ENCODE data around the gene PRKG2. TPM values are rescaled to one million over a fixed set of nuclear protein-coding genes. Genes with fewer than 3 reads are reported as not detected.

PRKG2 gene
- total and polyA plus RNA-seq, 4 donors = 0.03 to 0.14 (median 0.08) TPM; not detected in 1

DNA sequence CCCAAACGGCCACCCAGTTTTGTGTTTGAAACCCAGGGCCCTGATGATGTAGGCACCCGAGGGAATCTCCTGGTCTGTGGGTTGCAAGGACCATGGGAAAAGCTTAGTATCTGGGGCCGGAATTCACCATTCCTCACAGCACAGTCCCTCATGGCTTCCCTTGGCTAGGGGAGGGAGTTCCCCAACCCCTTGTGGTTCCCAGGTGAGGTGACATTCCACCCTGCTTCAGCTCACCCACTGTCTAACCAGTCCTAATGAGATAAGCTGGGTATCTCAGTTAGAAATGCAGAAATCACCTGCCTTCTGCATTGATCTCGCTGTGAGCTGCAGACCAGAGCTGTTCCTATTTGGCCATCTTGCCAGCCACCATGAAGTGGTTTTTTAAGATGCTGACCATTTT, 84.0 kb downstream of the PRKG2 start:
- no peaks in the 10 kb centered on the region for H3K36me3 ChIP-seq (ENCODE audit: control insufficient read depth in 4 of 4, insufficient read depth in 3 of 4, low read depth in 1 of 4, low read length in 3 of 4)
- H3K4me1 ChIP-seq (ENCODE audit: control insufficient read depth in 4 of 4, insufficient read depth in 4 of 4, low read length in 3 of 4) = no peaks in the 10 kb centered on the region
- H3K4me3 ChIP-seq (ENCODE audit: low read depth in 1 of 3, low read length in 3 of 3) = no peak overlapping the region
- H3K27me3 ChIP-seq (ENCODE audit: control insufficient read depth in 4 of 4, insufficient read depth in 4 of 4, low read length in 3 of 4) = no peaks in the 10 kb centered on the region
- WGBS = 73% methylated on average over 4 of the region's 4 CpGs
- no peak overlapping the region for H3K27ac ChIP-seq (ENCODE audit: low read depth in 1 of 2, low read length in 2 of 2)
- no peak for DNase-seq (ENCODE audit: low spot score)
- H3K9me3 ChIP-seq (ENCODE audit: control insufficient read depth in 4 of 4, low read length in 3 of 4) = no peaks in the 10 kb centered on the region
- H3K9ac ChIP-seq (ENCODE audit: low read depth in 1 of 2, low read length in 2 of 2) = no peak overlapping the region
- TF ChIP-seq, protein P1, sequence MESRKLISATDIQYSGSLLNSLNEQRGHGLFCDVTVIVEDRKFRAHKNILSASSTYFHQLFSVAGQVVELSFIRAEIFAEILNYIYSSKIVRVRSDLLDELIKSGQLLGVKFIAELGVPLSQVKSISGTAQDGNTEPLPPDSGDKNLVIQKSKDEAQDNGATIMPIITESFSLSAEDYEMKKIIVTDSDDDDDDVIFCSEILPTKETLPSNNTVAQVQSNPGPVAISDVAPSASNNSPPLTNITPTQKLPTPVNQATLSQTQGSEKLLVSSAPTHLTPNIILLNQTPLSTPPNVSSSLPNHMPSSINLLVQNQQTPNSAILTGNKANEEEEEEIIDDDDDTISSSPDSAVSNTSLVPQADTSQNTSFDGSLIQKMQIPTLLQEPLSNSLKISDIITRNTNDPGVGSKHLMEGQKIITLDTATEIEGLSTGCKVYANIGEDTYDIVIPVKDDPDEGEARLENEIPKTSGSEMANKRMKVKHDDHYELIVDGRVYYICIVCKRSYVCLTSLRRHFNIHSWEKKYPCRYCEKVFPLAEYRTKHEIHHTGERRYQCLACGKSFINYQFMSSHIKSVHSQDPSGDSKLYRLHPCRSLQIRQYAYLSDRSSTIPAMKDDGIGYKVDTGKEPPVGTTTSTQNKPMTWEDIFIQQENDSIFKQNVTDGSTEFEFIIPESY (IDR thresholded peaks at IDR 0.05) = no peak
- no peak for TF ChIP-seq TAF1 (conservative IDR thresholded peaks at IDR 0.05)
- TF ChIP-seq RXRA (IDR thresholded peaks at IDR 0.05) = no peak
- no peak for TF ChIP-seq NR2F2 (IDR thresholded peaks at IDR 0.05)
- no peak for TF ChIP-seq JUND (IDR thresholded peaks at IDR 0.05)
- TF ChIP-seq, protein P2, sequence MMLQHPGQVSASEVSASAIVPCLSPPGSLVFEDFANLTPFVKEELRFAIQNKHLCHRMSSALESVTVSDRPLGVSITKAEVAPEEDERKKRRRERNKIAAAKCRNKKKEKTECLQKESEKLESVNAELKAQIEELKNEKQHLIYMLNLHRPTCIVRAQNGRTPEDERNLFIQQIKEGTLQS (IDR thresholded peaks at IDR 0.05) = no peak
- TF ChIP-seq, protein P3, sequence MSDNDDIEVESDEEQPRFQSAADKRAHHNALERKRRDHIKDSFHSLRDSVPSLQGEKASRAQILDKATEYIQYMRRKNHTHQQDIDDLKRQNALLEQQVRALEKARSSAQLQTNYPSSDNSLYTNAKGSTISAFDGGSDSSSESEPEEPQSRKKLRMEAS (IDR thresholded peaks at IDR 0.05) = no peak
- no peak for TF ChIP-seq YY1 (IDR thresholded peaks at IDR 0.05)
- no peak for TF ChIP-seq RAD21 (IDR thresholded peaks at IDR 0.05)
- TF ChIP-seq, protein P4, sequence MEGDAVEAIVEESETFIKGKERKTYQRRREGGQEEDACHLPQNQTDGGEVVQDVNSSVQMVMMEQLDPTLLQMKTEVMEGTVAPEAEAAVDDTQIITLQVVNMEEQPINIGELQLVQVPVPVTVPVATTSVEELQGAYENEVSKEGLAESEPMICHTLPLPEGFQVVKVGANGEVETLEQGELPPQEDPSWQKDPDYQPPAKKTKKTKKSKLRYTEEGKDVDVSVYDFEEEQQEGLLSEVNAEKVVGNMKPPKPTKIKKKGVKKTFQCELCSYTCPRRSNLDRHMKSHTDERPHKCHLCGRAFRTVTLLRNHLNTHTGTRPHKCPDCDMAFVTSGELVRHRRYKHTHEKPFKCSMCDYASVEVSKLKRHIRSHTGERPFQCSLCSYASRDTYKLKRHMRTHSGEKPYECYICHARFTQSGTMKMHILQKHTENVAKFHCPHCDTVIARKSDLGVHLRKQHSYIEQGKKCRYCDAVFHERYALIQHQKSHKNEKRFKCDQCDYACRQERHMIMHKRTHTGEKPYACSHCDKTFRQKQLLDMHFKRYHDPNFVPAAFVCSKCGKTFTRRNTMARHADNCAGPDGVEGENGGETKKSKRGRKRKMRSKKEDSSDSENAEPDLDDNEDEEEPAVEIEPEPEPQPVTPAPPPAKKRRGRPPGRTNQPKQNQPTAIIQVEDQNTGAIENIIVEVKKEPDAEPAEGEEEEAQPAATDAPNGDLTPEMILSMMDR (IDR thresholded peaks at IDR 0.05; ENCODE audit: low read depth, low read length, missing input control) = no peak
- no peak for TF ChIP-seq GABPA (IDR thresholded peaks at IDR 0.05 in 1 of 2, conservative IDR thresholded peaks at IDR 0.05 in 1 of 2)
- TF ChIP-seq SP1 (IDR thresholded peaks at IDR 0.05) = no peak
- TF ChIP-seq HNF4G (IDR thresholded peaks at IDR 0.05) = no peak
- TF ChIP-seq FOXA2 (IDR thresholded peaks at IDR 0.05) = no peak
- TF ChIP-seq FOXA1 (IDR thresholded peaks at IDR 0.05) = no peak
- TF ChIP-seq EGR1 (IDR thresholded peaks at IDR 0.05; ENCODE audit: low read depth in 2 of 2) = no peak
- TF ChIP-seq HNF4A (conservative IDR thresholded peaks at IDR 0.05) = no peak
- TF ChIP-seq, protein P5, sequence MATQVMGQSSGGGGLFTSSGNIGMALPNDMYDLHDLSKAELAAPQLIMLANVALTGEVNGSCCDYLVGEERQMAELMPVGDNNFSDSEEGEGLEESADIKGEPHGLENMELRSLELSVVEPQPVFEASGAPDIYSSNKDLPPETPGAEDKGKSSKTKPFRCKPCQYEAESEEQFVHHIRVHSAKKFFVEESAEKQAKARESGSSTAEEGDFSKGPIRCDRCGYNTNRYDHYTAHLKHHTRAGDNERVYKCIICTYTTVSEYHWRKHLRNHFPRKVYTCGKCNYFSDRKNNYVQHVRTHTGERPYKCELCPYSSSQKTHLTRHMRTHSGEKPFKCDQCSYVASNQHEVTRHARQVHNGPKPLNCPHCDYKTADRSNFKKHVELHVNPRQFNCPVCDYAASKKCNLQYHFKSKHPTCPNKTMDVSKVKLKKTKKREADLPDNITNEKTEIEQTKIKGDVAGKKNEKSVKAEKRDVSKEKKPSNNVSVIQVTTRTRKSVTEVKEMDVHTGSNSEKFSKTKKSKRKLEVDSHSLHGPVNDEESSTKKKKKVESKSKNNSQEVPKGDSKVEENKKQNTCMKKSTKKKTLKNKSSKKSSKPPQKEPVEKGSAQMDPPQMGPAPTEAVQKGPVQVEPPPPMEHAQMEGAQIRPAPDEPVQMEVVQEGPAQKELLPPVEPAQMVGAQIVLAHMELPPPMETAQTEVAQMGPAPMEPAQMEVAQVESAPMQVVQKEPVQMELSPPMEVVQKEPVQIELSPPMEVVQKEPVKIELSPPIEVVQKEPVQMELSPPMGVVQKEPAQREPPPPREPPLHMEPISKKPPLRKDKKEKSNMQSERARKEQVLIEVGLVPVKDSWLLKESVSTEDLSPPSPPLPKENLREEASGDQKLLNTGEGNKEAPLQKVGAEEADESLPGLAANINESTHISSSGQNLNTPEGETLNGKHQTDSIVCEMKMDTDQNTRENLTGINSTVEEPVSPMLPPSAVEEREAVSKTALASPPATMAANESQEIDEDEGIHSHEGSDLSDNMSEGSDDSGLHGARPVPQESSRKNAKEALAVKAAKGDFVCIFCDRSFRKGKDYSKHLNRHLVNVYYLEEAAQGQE (IDR thresholded peaks at IDR 0.05) = no peak
